Sciatic nerve (tissue), 2 donors: ENCODE data around the gene COA1. TPM values are rescaled to one million over a fixed set of nuclear protein-coding genes. Genes with fewer than 3 reads are reported as not detected.
"Not testable (repeated sequence)": the region's sequence is repeated elsewhere in the genome, so short reads cannot be mapped to it uniquely, and the experiment has no call there.

Experiments
- ATAC-seq: fragments of 200-7000 bp; cut with Tn5 transposase; one replicate; pipeline ENCODE4 v1.9.1; 2020; ENCODE audit warnings: mild to moderate bottlenecking, moderate library complexity
- DNase-seq: peaks from one replicate; pipeline ENCODE4 v3.0.0-alpha.2; 2020; ENCODE audit warnings: low spot score
- intact Hi-C: fragments of 100-400 bp; cut with DNase I; formaldehyde crosslinking; loops from one replicate; pipeline ENCODE4 v1.14.2; 2022
- total RNA-seq: library from RNA; stranded (reverse); fragmentation: NEBNext Ultra II Directional; extraction: Animal tissue kit (Norgen Biotek cat#: 25700); gene quantifications from one replicate; pipeline ENCODE4 v1.2.1, GENCODE V29; 2021
- donor health status: DM: no; HTN: no; CAD: no.
- donor health status: DM: no; HTN: no; CAD: no.

The COA1 gene, protein sequence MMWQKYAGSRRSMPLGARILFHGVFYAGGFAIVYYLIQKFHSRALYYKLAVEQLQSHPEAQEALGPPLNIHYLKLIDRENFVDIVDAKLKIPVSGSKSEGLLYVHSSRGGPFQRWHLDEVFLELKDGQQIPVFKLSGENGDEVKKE
- total RNA-seq, result 56.8 TPM

- intact Hi-C loops, result loop anchor here (5.0 to 10.0 kb wide), 2 partner anchors 105 to 1443 kb away; no protein-coding TSS in a partner anchor
- ATAC-seq (peak; percentile 99), DNase-seq (peak; percentile 86)
Observed at GRCh38 chr7:43729214-43729923, at the start of gene COA1. Gene COA1, minus strand, starts transcription at chr7:43729523. Its CDS starts 80,909 bp downstream, at chr7:43648614.

DNA sequence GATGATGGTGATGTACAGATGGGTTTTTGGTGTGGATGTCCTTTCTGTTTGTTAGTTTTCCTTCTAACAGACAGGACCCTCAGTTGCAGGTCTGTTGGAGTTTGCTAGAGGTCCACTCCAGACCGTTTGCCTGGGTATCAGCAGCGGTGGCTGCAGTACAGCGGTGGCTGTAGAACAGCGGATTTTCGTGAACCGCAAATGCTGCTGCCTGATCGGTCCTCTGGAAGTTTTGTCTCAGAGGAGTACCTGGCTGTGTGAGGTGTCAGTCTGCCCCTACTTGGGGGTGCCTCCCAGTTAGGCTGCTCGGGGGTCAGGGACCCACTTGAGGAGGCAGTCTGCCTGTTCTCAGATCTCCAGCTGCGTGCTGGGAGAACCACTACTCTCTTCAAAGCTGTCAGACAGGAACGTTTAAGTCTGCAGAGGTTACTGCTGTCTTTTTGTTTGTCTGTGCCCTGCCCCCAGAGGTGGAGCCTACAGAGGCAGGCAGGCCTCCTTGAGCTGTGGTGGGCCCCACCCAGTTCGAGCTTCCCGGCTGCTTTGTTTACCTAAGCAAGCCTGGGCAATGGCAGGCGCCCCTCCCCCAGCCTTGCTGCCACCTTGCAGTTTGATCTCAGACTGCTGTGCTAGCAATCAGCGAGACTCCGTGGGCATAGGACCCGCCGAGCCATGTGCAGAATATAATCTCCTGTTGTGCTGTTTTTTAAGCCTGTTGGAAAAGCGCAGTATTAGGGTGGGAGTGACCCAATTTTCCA is 49.1 kb upstream of the COA1 start:
- ATAC-seq, DNase-seq, intact Hi-C loops: not testable (repeated sequence)

GRCh38 chr7:43775255-43775654 is 45.9 kb upstream of the COA1 start:
- DNase-seq, intact Hi-C loops, ATAC-seq: not testable (repeated sequence)

GRCh38 chr7:43773268-43773667 is 43.9 kb upstream of the COA1 start:
- ATAC-seq, DNase-seq, intact Hi-C loops: not testable (repeated sequence)

DNA sequence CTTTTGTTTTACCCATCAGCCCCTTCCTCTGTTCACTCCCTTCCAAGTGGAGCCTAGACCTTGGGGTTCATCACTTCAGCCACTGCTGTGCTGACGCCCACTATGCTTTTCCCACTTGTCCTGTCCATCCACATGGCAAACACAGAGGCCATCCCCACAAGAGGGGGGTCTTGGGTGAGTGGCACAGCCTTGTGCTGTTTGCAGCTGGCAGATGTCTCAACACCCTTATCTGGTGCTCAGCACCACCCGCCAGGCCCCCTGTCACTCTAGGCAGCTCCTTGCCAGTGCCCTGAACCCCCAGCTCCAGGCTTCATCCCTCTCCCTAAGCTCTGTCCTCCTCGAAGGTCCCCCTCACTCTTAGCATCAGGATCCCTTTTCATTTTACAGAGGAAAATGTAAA is 42.2 kb upstream of the COA1 start:
- intact Hi-C loops, result no loop called here
- ATAC-seq (no peak), DNase-seq (no peak)

- no peak for DNase-seq
- intact Hi-C loops, result no loop called here
- no peak for ATAC-seq
Observed at GRCh38 chr7:43771128-43771527, 41.8 kb upstream of the COA1 start.

DNA sequence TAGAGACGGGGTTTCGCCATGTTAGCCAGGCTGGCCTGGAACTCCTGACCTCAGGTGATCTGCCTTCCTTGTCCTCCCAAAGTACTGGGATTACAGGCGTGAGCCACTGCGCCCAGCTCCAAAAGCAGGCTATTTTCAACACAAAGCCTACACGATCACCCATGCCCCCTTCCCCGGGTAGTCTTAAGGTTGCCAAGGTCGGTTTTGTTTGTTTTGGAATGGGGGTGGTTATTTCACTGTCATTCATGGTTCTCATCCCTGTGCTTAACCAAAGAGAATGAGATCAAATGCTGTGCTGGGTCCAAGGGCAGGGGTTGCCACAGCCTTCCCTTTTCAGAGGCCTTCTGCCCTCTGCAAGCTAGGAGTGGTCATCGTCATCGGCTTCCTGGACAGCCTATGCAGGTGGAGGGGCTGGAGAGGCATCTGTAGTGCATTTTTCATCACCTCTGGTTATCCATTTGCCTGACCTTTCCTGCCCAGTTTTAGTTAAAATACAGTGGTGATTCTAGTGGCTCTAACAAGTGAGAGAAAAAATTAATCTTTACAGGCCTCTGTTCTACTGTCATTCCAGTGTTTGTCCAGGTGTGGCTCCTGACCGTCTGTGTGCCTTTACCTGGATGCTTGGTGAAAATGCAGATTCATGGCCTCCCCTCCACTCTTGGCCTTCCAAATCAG is 40.6 kb upstream of the COA1 start:
- ATAC-seq, result no peak
- DNase-seq, result no peak
- intact Hi-C loops, result no loop called here

DNA sequence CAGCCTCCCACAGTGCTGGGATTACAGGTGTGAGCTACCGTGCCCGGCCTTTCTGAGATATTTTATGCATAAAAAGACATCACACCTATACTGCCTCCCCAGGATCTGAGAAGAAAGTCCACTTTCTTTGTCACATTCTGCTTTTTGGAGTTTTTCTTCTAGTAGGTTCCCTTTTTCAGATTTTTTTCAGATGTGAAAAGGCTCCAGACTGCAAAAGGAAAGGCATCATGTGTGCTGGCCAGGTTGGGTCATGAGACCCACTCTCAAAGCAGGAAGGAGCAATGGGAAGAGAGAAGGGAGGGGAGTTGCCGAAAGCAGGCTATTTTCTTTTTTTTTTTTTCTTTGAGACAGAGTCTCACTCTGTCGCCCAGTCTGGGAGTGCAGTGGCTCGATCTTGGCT is 40.0 kb upstream of the COA1 start:
- no peak for DNase-seq
- intact Hi-C loops, result no loop called here
- ATAC-seq, result no peak

DNA sequence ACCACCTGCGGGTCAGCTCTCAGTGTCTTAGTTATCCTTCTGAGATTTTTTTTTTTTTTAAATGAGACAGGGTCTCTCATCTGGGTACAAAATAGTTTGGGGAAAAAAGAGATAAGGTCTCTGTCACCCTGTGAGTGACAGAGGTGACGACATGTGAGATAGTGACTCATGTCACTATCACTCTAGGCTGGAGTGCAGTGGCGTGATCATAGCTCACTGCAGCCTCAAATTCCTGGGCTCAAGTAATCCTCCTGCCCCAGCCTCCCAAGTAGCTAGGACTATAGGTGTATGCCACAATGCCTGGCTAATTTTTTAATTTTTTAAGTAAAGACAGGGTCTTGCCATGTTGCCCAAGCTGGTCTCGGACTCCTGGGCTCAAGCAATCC is 39.6 kb upstream of the COA1 start:
- intact Hi-C loops, result no loop called here
- ATAC-seq (no peak), DNase-seq (no peak)

DNA sequence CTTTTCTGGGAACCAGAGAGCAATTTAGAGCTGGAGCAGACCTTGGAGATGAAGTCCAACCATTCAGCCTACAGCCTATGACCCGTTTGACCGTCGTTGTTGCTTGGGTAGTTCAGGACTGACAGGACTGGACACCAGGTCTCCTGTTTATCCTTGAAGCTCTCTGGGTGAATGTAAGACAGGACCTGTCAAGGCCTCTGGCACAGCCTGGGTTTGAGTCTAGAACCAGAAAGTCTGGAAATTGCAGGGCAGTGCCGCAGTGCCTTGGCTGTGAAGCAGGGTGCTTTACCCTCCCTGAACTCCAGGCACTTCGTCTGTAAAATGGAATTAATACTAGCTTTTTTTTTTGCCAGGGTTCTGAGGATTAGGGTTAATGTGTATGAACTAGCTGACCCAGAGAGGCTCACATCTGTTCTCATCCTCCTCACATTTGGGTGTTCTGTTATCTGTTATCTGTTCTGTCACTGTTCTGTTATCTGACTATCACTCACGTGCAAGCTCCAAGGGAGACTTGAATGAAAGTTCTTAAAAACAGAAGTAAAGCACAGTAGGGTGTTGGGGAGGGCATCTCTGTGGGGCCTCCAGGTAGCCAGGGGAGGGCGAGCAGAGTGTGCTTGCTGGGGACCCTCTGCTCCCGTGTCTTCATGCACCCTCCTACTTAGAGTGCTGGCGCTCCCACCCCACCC is 39.0 kb upstream of the COA1 start:
- no peak for ATAC-seq
- intact Hi-C loops, result no loop called here
- DNase-seq, result no peak

GRCh38 chr7:43767311-43767710 is 38.0 kb upstream of the COA1 start:
- intact Hi-C loops, result no loop called here
- no peak for ATAC-seq
- DNase-seq, result no peak

DNA sequence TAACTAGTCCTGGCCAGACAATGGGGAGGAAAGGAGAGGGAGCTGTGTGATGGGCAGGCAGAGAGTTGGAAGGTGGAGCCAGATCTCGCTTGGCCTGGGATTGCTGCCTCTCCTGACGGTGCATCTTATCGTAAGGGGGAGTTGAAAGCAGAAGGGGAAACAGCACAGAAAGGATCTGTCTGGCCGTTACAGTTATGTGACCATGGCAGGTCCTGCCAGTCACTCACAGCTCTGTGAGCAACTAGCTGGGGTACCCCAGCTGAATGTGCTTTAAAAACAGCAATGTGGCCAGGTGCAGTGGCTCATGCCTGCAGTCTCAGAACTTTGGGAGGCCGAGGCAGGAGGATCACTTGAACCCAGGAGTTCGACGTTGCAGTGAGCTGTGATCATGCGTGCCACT is 37.2 kb upstream of the COA1 start:
- intact Hi-C loops, result no loop called here
- DNase-seq, result no peak
- no peak for ATAC-seq

DNA sequence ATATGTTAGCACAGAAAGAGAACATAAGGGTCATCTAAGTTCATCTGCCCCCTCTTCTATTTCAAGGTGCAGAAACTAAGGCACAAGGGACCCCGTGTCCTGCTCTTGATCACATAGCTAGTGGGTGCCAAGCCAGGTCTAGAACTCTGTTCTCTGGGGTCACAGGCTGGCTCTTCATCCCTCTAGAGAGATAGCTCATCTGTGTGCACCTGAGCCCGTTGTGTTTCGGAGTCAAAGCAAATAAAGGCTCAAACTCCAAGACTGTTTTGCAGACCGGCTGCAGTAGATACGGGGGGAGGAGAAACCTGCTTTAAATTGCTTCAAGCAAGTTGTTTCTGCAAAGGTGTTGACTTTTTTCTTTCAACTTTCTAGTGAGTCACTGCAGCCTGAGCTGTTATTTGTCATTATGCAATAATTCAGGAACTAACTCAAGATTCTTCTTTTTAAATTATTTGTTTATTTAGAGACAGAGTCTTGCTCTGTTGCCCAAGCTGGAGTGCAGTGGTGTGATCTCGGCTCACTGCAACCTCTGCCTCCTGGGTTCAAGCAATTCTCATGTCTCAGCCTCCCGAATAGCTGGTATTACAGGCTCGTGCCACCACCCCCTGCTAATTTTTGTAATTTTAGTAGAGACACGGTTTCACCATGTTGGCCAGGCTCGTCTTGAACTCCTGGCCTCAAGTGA is 35.6 kb upstream of the COA1 start:
- ATAC-seq (peak; percentile 24), DNase-seq (no peak)

GRCh38 chr7:43764039-43764761 is 34.9 kb upstream of the COA1 start:
- intact Hi-C loops, result no loop called here
- ATAC-seq (peak; percentile 78), DNase-seq (peak; percentile 73)

More for the DNA sequence above, 35.6 kb upstream of the COA1 start:
- intact Hi-C loops, result no loop called here

DNA sequence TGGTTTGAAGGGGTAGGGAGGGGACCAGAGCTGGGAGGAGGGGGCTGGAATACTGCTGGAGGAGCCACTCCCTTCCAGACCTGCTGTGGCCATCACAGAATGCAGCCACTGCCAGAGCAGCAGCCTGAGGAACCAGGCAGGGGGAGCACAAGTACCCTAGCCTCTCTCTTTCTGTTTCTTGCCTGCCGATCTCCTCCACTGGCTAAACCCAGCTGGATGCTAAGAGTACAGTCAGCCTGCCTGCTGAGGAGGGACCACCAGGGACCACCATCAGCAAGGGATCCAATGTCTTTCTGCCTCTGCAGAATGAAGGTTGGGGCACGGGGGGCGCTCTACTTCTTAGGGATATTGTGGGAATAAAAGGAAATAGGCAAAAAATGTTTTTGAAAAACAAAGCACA is 33.9 kb upstream of the COA1 start:
- intact Hi-C loops, result no loop called here
- DNase-seq (no peak), ATAC-seq (no peak)

DNA sequence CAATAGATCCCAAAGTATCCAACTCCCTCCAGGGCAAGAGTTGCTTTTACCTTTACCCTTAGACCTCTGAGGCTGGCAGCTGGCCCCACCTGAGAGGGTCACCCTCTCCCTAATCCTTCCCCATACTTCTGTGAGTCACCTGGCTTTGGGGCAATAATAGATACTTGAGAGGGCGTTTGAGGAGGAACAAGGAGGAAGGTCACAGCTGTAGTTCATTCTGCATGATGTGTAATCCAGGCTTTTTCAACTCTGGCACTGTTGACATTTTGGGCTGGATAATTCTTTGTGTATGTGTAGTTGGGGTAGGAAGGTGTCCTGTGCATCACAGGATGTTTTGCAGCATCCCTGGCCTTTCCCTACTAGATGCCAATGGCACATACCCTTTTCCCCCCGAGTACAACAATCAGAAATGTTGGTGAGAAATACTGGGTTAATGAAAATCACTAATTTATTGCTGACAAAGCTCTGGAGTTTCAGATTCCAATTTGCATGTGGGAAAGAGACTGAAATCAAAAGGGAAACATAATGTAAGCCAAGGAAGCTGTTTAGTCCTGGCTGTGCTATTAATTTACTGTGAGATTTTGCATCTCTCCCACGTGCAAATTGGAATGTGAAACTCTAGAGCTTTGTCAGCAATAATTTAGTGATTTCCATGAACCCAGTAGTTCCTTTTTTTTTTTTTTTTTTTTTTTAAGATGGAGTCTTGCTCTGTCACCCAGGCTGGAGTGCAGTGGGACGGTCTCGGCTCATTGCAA is 32.8 kb upstream of the COA1 start:
- no peak for DNase-seq
- intact Hi-C loops, result no loop called here
- ATAC-seq, result no peak

DNA sequence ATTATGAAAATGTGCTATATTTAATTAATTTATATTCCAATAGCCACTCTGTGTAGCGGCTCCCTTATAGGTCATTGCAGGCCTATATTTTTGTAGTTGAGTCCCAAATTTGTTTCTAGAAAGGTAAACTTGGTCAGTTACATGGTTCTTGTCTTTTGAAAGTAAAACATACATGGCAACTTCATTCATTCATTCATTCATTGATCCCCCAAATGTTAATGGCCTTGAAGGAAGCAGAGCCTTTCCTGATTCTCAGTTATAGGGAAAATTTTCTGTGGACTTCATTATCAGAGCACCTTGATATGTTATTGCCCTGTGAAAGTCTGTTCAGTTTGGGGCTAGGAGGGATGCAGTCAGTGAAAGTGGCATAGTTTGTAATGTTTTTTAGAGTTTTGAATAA is 32.1 kb upstream of the COA1 start:
- intact Hi-C loops, result no loop called here
- no peak for ATAC-seq
- DNase-seq, result no peak
